ENCODE results near the gene ADAMTS16.

DNA sequence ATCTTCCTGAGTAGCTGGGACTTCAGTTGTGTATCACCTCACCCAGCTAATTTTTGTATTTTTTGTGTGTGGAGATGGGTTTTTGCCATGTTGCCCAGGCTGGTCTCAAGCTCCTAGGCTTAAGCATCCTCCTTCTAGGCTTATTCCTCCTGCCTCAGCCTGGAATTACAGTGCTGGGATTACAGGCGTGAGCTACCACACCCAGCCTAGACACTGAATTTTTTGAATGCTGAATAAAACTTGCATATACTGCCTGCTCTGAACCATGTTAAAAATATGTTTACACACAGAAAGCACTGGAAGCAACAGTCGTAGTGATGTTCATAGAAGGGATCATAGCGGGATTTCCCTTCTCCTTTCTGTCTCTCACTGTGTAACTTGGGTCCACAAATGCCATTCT is 161.0 kb downstream of the ADAMTS16 start:
- TF ChIP-seq, protein P1, sequence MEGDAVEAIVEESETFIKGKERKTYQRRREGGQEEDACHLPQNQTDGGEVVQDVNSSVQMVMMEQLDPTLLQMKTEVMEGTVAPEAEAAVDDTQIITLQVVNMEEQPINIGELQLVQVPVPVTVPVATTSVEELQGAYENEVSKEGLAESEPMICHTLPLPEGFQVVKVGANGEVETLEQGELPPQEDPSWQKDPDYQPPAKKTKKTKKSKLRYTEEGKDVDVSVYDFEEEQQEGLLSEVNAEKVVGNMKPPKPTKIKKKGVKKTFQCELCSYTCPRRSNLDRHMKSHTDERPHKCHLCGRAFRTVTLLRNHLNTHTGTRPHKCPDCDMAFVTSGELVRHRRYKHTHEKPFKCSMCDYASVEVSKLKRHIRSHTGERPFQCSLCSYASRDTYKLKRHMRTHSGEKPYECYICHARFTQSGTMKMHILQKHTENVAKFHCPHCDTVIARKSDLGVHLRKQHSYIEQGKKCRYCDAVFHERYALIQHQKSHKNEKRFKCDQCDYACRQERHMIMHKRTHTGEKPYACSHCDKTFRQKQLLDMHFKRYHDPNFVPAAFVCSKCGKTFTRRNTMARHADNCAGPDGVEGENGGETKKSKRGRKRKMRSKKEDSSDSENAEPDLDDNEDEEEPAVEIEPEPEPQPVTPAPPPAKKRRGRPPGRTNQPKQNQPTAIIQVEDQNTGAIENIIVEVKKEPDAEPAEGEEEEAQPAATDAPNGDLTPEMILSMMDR (IDR thresholded peaks at IDR 0.05 in 8 of 11, conservative IDR thresholded peaks at IDR 0.05 in 3 of 11) = no peak
- TF ChIP-seq POLR2A (IDR thresholded peaks at IDR 0.05) = no peak
